Hematopoietic multipotent progenitor cell treated with erythropoietin and hydrocortisone succinate and interleukin-3 and kit ligand, for 4 days (in vitro differentiated cells): ENCODE data around the gene COBL.
A peak's percentile ranks its signal among the peaks of the same experiment; 100 is the strongest.

Source experiments
- DNase-seq: peaks from one replicate; pipeline ENCODE4 v3.0.0-alpha.2; 2015

COBL gene

GRCh38 chr7:51101111-51101757, 215.4 kb downstream of the COBL start:
- no peak for DNase-seq

GRCh38 chr7:51090411-51090810, 226.2 kb downstream of the COBL start:
- no peak for DNase-seq

- no peak for DNase-seq
Measured at GRCh38 chr7:51085034-51085692, 231.4 kb downstream of the COBL start.

- no peak for DNase-seq
Measured at GRCh38 chr7:51084121-51084520, 232.5 kb downstream of the COBL start.

GRCh38 chr7:51082940-51083533, 233.6 kb downstream of the COBL start:
- no peak for DNase-seq

GRCh38 chr7:51082096-51082840, 234.3 kb downstream of the COBL start:
- DNase-seq = no peak

- DNase-seq = no peak
Measured at GRCh38 chr7:51081270-51081890, 235.2 kb downstream of the COBL start.

- DNase-seq = no peak
Measured at GRCh38 chr7:51080622-51081269, 235.9 kb downstream of the COBL start.

GRCh38 chr7:51080216-51080615, 236.4 kb downstream of the COBL start:
- DNase-seq = no peak

GRCh38 chr7:51079494-51079893, 237.1 kb downstream of the COBL start:
- no peak for DNase-seq

- DNase-seq = no peak
Measured at GRCh38 chr7:51078653-51079052, 238.0 kb downstream of the COBL start.

- no peak for DNase-seq
Measured at GRCh38 chr7:51077987-51078370, 238.6 kb downstream of the COBL start.

- DNase-seq = no peak
Measured at GRCh38 chr7:51077316-51077986, 239.2 kb downstream of the COBL start.

GRCh38 chr7:51075681-51076580, 240.7 kb downstream of the COBL start:
- DNase-seq = peak; percentile 13

GRCh38 chr7:51073171-51073570, 243.4 kb downstream of the COBL start:
- no peak for DNase-seq

- DNase-seq = no peak
Measured at GRCh38 chr7:51072281-51072680, 244.3 kb downstream of the COBL start.

GRCh38 chr7:51071427-51071826, 245.2 kb downstream of the COBL start:
- DNase-seq = no peak

GRCh38 chr7:51070151-51070550, 246.5 kb downstream of the COBL start:
- DNase-seq = no peak

GRCh38 chr7:51069411-51070083, 247.1 kb downstream of the COBL start:
- DNase-seq = peak; percentile 7

GRCh38 chr7:51068401-51068800, 248.2 kb downstream of the COBL start:
- DNase-seq = no peak
